Right renal cortex interstitium (tissue), 3 donors: Measurements from ENCODE around the gene P3R3URF. TPM values are rescaled to one million over a fixed set of nuclear protein-coding genes. Genes with fewer than 3 reads are reported as not detected.
A peak's percentile ranks its signal among the peaks of the same experiment; 100 is the strongest.
"Not testable (repeated sequence)": the region's sequence is repeated elsewhere in the genome, so short reads cannot be mapped to it uniquely, and the experiment has no call there.

Experiments used
- DNase-seq, 3 donors: peaks; one replicate each; pipeline ENCODE4 v3.0.0-alpha.2; 2013; ENCODE audit warnings: low read depth in 3 of 3, low spot score in 2 of 3
- polyA plus RNA-seq, 3 donors: library from polyadenylated mRNA; unstranded; fragments of 120-200 nt; gene quantifications; one replicate each; pipeline ENCODE4 v1.2.1, GENCODE V29; 2013; ENCODE audit not compliant: insufficient read length in 3 of 3

The P3R3URF gene
- polyA plus RNA-seq = not detected

DNA sequence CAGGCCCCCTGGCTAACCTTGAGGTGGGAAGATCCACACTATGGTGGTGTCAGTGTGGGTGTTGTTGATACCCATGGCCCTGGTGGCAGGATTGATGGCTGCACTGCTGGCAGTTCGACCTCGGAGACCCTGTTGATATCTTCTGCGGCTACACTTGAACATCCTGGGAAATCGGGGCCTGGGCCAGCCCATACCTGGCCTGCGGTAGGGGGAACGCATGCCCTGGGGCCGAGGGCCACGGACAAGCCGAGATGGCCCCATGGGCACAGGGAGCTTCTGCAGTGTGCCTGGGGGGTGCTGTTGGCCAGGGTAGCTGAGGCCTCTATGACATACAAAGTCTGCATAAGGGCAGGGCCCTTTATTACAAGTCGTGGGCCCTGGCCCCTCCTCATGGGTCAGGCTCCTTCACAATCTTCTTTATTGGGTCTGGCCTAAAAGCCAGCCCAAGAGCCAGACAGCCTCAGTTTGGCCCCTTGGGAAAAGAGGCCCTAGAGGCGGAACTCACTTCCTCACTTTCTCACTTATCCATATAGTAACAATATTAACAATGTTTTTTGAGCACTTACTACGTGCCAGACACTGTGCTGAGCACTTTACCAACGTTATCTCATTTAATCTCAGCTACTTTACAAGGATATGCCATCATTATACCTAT, at the start of gene P3R3URF:
TSS of gene P3R3URF (minus strand) at position 278 of the 655 bp plus-strand sequence. CDS start at position 261, 17 bp downstream.
- no peak for DNase-seq

DNA sequence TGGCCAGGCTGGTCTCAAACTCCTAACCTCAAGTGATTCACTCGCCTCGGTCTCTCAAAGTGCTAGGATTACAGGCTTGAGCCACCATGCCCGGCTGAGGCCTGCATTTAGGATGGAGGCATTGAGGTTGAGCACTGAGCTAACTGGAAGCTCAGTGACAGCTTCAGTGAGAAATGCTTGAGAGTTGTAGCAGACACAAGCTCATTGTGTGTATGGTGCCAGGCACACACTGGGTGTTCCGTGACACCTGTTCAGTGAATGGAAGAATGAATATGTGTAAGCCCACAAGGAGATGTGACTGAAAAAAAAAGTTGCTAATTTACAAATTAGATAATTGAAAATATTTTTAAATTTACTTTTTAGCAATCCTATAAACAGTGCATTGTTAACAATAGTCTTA, 48.7 kb upstream of the P3R3URF start:
- DNase-seq = no peak

DNA sequence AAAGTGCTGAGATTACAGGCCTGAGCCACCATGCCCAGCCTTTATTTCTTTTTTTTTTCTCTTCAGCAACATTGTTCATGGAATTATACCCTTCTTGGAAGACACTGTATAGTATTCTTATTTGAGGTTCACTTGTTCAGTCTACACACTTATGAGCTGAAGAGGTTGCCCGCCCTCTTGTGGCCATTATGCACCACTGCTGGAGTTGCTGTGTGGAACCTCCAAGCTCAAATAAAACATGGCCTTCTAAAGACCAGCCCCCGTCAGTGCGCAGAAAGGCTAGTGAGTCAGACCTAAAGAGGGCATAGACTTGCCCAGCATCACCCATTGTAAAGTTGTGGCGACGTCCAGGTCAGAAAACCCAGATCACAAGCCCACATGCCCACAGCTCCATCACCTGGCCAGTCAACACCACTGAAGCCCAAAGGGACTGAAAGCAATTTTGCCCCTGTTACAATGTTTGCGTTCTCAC, 47.2 kb upstream of the P3R3URF start:
- DNase-seq = peak in 1 of 3 donors; percentile 57

DNA sequence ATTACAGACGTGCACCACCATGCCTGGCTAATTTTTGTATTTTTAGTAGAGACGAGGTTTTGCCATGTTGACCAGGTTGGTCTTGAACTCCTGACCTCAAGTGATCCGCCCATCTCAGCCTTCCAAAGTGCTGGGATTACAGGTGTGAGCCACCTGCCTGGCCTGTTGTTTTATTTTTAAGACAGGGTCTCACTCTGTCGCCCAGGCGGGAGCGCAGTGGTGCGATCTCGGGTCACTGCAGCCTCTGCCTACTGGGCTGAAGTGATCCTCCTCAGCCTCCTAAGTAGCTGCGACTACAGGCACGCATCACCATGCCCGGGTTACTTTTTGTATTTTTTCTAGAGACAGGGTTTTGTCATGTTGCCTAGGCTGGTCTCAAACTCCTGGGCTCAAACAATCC, 46.8 kb upstream of the P3R3URF start:
- not testable (repeated sequence) for DNase-seq

DNA sequence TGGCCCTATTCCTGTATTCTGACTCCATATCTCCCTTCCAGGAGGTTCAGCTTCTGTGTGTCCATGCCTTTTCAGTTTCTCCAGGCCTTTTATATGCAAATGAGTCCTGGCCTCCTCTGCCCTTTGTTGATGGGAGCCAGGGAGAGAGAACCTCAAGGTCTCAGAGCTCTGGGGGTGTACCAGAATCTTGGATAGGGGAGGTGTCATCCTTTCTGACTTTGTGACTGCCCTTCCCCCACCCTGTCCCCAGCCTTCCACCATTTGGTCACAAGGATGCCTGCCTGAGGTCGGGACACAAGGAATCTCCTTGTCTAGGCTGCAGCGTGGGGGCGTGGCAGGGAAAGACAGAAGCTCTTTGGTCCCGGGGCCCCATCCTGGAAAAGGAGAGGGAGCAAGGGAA, 45.5 kb upstream of the P3R3URF start:
- DNase-seq = no peak

DNA sequence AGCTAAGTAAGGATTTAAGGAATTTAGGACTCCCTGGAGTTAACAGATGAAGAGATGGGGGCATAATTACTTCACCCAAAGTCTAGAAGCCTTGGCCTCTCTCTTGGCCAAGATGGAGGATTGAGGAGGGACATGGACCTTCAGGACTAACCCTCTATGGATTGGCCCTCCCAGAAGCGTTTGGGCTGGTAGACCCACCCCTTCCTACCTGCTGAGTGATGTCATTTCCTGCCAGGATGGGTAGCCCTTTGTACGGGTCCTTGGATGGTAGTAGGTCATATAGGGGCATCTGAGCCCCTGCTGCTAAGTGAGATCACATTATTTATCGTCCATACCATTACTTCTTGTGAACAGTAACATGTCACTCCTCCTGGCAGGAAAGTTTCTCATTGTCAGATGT, 44.5 kb upstream of the P3R3URF start:
- no peak for DNase-seq

DNA sequence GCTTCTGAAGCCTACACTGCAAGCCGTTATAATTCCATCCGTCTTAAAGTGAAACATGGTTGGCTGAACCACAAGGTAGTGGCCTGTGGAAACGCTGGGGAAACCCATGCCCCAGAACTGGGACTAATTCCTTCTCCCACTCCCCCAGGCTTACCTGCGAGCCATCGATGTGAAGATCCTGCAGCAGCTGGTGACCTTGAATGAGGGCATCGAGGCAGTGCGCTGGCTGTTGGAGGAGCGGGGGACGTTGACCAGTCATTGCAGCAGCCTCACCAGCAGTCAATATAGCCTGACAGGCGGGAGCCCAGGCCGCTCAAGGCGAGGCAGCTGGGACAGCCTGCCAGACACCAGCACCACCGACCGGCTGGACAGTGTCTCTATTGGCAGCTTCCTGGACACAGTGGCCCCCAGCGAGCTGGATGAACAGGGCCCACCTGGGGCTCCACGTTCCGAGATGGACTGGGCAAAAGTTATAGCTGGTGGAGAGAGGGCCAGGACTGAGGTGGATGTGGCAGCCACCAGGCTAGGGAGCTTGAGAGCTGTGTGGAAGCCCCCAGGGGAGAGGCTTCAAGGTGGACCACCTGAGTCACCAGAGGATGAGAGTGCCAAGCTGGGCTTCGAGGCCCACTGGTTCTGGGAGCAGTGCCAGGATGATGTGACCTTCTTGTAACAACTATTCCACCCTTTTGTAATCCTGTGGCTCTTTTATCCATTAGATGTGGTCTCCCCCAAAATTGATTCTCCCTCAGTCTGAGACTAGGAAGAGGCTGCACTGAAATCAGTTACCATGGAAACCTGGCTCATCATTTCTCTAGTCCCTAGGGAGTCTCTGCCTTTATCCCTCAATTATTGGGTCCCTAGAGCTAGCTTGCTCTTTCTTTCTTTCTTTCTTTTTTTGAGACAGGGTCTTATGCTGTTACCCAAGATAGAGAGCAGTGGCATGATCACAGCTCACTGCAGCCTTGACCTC, 43.5 kb upstream of the P3R3URF start:
- no peak for DNase-seq

DNA sequence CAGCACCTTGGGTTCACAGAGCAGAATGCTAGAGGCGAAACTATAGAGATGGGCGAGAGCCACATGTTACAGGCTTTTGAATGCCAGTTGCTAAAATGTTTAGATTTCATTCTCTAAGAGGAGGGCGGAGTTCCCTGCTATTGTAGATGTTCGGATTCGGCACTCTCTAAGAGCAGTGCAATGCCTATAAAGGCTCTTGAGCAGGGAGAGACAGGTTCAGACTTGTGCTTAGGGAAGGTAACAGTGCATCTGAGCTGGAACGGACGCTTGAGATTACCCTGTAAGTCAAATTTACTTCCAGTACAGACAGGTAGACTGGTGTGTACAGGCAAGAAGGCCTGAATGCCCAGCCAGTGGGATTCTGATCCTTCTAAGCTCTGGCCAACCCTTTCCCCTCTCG, 42.2 kb upstream of the P3R3URF start:
- DNase-seq = no peak

DNA sequence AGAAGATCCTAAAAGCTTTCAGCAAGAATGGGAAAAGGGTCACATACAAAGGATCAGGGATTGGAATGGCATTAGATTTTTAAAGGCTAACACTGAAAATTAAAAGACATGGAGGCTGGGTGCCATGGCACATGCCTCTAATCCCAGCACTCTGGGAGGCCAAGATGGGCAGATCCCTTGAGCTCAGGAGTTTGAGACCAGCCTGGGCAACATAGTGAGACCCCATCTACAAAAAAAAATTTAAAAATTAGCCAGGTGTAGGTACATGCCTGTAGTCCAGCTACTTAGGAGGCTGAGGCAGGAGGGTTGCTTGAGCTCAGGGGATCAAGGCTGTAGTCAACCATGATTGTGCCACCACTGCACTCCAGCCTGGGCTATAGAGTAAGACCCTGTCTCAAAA, 39.2 kb upstream of the P3R3URF start:
- DNase-seq = no peak

DNA sequence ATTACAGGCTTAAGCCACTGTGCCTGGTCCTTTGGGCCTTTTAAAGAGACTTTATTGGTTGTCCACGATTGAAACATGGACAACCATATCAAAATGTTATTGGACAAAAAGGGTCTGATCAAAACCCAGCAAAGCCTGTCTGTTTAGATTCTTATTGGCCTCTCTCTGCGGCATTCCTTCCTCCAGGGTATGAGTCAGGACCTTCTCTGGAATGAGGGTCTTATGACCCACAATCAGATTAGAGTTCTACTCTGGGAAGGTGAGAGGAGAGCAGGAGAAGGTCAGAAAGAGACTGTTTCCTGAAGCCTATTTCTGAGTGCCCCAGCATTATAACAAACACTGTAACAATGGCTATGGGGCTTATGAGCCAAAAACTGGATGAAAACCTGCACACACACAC, 34.8 kb upstream of the P3R3URF start:
- DNase-seq = no peak

DNA sequence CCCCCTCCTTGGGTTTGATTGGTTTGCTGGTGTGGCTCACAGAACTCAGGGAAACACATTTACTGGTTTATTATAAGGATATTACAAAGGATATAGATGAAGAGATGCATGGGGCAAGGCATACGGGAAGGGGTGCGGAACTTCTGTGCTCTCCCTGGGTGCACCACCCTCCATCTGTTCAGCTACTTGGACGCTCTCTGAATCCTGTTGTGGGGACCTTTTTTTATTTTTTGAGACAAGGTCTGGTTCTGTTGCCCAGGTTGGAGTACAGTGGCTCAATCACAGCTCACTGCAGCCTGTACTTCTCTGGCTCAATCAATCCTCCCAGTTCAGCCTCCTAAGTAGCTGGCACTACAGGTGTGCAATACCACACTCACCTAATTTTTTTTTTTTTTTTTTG, 34.3 kb upstream of the P3R3URF start:
- no peak for DNase-seq

DNA sequence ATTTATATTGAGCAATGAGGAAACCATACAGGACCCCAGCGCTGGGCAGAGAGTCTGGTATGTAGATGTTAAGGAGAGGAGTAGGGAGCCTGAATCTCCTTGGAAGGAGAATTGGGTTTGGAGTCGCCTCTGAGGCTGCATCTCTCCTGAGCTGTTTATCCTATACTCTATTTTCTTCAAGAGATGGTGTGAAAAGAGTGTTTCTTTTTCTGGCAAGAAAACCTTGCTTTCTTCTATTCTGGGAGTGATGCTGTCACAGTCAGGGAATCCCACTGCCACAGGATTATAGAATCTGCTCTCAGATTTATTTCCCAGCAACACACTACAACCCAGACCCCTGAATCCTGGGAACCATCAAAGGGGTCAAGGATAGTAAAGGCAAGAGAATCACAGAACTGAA, 30.1 kb upstream of the P3R3URF start:
- DNase-seq = no peak

DNA sequence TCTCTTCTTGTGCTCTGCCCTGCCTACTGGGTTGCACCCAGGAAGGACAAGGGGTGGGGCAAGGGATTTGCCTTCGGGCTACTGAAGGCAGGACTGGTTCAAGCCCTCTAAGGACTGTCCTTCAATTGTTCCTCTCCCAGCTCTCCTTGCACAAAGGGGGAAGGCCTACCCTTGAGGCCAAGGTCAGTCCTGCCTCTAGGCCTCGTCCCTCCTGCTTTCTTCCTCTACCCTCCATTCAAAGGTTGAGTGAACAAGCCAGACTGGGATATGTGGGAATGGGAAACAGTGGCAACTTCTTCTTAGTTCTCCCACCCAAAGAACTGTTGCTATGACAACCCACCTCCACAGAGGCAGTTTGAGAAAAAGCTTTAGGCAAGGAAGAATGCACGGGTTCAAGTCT, 29.5 kb upstream of the P3R3URF start:
- DNase-seq = no peak

DNA sequence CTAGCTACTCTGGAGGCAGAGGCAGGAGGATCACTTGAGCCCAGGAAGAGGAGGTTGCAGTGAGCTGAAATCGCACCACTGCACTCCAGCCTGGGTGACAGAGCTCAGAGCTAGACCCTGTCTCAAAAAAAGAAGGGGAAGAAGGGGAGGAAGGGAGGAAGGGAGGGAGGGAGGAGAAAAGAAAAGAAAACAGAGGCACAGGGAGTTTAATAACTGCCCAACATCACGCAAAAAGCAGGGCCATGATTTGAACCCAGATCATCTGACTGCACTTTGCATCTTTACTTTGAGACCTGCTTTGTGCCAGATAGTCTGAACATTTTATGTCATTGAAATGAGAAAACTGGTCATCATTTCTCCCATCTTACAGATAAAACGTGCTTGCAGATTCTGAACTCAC, 28.9 kb upstream of the P3R3URF start:
- DNase-seq = no peak

DNA sequence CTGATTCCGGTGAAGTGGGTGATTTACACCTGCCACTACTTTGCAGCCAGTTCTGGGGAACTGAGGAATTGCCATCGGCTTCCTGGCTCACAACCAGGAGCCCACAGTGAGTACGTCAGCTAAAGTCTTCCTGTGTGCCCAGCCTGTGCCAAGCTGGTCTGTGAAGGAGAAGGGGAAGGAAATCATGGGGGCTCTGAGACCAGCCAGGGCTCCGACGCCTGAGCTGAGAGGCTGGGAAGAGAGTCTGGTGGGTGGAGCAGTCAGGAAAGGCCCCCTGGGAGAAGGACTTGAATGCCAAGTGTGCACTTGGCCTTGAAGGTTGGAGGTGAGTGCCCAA, 28.1 kb upstream of the P3R3URF start:
- no peak for DNase-seq

DNA sequence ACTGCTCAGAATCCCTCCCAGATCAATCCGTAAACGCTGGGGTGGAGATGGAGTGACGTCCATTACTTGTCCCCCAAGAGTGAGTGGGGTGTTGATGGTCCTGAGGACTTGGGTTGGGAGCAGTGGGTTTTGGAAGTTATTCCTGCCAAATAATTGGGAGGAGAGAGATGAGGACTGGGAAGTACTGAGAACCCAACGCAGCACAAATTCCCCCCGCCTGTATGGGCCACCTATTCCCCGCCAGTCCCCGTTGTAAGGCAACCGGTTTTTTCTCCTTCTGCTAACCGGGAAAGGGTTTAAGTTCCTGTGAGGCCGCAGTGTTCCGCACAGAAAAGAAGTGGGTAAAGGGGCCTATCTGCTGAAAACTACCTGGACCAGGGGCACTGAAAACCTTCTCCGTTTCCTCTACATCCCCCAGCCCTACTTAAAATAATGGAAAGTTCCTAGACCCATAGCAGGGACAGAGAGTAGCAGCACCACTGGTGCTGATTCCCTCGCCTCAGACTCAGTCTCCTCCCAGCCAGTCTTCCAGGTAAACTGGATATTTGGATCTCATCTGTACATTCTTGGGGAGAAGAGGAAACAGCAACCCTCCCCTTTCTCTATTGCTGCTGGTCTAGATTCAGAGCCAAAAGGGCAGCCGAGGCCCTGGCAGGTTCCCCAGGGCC, 27.6 kb upstream of the P3R3URF start:
- no peak for DNase-seq

DNA sequence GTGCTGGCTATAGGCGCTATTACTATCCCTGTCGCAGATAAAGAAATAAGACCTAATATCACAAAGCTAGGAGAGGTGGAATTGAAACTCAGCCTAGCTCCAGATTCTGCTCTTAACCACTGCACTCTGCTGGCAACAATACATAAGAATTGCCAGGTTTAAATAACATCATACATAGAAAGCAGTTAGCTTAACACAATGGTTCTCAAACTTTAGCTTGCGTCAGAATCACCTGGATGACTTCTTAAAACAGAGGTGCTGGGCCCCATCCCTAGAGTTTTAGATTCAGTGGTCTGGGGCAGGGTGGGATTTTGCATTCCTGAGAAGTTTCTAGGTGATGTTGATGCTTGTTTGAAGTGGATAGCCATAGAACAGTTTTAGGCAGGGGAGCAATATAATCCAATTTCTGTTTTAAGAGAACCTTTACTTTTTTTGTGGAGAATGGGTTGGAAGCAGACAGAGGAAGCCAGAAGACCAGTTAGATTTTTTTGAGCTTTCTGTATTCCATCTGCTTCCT, 23.0 kb upstream of the P3R3URF start:
- no peak for DNase-seq

DNA sequence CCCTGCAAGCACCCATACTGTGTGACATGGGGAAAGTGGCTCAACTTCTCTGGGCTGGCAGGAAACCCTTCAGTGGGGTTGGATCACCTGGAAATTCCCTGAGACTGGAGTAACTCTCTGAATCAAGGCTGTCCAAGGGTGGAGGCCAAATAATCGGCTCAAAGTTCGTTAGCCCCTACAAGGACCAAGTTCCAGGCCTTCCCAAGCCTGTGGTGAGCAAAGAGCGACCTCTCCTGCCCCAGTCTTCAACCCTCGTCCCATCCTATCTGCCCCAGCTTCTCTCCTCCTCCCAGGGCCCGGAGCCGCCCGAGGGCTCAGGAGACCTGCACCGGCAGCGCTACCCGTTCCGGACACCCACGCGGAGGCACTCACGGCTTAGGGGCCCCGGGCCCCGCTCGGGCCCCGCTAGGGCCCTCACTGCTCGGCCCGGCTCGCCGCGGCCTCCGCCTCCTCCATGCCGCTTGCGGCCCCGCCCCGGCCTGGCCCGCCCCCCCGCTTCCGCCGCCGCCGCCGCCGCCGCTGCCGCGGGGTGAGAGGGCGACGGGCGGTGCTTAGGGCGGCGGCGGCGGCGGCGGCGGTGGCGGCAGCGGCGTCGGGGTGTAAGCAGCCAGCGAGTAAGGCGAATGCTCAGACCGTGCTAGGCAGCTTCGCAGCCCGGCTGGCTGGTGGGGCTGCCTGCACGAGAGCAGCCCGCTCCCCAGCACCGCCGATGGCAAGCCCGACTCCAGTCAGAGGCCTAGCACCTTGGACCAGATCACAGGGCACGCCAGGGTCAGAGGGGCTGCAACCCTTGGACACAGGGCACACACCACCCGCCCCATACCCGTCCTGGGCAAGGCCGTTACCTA, 21.9 kb upstream of the P3R3URF start, which contains the start of gene POMGNT1:
TSS of gene POMGNT1 (minus strand) at position 471 of the 848 bp plus-strand sequence. CDS start 613 bp downstream, outside the sequence.
- no peak for DNase-seq

DNA sequence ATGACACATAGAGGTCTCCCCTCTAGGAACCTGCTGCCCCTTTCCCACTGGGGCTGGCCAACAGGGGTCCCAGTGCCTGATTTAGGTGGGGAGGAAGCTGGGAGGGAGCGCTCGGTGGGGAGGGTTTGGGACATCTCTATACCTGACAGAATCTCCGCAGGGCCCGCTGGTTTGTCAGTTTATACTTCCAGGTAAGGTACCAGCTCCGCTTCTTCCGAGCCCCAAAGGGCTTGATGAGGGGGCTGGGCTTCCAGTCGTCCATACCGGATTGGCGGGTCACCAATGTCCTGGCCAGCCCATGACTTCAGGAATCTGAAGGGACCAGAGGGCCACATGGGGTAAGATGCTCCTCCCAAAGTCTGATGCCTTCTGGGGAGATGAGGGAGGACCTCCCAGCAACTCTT, 21.3 kb upstream of the P3R3URF start:
- no peak for DNase-seq

DNA sequence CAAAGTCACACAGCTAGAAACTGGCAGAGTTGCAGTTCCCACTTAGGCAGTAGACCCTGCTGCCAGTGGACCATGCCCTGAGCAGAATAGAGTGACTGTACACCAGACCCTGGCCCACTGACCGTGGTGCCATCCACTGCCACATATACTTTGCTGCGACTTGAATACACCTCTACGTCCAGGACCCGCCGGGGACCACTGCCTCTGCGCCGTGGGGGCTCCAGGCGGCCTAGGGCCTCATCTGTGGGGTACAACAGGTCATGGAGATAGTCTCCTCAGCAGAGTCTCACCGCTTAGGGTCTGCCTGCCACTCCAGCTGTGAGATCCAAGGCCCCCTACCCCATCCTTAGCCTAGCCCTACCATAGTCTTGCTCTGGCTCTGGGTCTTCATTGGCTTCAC, 20.3 kb upstream of the P3R3URF start:
- DNase-seq = no peak
